Putamen (tissue), 1 donor: ENCODE results near the gene KSR2.

Experiments
- DNase-seq: peaks from one replicate; pipeline ENCODE4 v3.0.0-alpha.2; 2016; ENCODE audit warnings: low spot score

KSR2 gene

DNA sequence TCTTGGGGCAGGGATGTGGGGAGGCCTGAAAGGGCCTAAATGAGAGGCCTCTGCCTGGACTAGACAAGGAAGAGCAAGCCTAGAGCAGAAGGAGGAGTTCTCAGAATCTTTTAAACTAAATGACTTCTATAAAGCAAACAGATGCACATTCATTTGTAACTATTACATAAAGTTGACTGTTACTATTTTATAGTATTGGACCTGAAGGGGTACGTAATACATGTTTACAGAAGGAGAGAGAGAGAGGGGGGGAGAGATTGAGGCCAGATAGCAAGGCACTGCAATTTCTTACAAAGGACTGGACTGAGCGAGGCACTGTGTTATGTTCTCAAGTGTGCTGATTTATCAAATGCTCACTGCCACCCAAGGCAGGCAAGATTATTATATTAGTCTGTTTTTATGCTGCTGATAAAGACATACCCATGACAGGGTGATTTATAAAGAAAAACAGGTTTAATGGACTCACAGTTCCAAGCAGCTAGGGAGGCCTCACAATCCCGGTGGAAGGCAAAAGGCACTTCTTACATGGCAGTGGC, 391.6 kb downstream of the KSR2 start:
- DNase-seq: no peak

DNA sequence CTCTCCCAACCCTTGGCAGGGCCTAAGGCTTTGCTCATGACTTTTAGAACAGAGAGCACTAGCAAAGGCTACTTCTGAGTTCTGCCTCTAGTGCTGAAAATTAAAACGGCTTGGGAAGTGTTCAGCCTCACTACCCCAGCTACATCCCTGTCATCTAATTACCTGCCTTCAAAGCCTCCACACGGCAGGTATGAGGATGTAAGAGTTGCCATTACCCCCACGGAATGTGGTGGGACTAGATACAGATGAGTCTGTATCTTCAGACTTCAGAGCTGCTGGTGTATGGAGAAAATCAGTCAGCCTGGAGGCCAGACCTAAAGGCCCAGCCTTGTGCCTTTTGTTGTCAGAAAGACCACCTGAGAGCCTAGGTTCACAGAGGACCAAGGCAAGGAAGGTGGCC, 392.7 kb downstream of the KSR2 start:
- DNase-seq: no peak

DNA sequence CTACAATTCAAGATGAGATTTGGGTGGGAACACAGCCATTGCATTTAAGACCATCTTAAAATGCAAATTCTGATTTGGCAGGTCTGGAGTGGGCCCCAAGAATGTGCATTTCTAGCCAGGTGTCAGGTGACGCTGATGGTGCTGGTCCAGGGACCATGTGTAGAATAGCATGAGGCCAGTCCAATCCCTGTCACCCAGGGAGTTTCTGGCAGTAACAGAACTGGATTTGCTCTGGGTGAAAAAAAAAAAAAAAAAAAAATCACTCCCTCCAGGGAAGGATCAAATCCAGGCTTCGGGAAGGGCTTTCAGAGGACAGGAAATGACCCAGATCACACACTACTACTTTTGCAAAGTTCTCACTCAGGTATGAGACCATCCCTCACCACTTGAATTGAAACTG, 394.1 kb downstream of the KSR2 start:
- no peak for DNase-seq

DNA sequence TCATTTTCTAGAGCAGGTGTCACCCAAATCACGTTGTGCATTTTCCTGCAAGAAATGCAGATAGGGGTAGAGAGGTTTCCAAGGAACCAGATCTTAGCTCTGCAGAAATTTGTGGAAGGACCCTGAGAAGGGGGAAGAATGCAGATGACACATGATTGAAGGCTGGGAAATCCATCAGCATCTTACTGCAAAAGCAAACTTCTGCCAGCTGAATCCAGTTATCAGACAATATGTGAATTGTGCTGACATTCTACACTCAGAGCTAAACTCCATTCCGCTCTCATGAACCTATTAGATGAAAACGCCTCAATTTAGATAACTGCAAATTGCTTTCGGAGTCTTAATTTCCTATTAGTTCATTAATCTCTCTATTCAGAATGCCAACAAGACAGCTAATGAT, 396.0 kb downstream of the KSR2 start:
- DNase-seq: no peak

DNA sequence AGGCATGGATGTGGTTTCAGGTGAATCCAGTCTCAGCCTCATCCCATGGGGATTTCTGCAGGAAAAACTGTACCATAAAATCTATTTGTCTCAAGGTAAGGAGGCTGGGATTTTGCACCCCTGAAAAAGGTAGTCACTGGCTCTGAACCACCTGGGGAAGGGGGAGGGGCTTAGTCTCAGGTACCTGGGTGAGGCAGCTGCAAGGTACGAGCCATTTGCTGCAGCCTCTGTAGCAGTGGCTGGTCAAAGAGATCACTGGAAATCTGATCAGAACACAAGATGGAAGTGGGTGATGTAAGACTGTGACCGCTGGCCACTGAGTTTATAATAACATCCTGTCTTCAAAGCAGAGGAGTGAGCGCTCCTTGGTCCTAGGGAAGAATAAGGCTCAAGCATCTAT, 397.5 kb downstream of the KSR2 start:
- no peak for DNase-seq

DNA sequence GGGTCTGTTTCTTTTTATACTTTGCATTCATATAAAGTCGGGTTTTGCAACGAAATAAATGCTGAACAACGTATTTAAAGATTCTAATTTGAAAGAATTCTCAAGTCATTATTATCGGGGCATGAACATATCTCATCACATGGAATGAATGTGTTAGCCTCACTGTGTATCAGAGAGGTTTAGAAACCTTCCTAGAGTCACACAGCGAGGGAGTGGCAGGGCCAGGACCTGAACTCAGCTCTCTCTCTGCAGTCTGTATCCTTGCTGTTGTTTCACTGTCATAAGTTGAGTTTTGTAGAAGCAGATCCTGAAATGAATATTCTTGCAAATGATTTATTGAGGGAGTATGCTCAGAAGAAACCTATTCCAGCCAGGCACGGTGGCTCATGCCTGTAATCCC, 398.2 kb downstream of the KSR2 start:
- no peak for DNase-seq

DNA sequence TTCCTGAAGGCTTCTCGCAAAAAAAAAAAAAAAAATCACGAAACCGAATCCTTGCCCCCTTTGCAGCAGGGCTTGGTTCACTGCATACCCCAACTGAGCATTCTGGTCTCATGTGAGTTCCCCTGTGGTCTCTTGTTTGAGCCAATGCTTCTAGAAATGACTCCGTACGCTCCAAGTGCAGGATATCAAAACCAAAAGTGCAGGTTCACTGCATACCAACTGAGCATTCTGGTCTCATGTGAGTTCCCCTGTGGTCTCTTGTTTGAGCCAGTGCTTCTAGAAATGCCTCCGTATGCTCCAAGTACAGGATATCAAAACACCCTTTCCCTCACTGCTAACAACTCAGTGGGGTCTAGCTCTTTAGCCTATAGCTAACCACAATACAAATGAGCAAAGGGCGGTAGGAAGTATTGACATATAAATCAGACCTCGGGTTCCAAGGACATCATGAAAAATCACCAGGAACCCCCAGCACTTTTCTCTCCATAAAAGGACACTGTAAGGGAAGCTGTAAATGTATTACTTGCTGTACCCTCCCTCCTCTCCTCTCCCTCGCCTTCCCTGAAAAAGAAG, 401.1 kb downstream of the KSR2 start:
- DNase-seq: no peak

DNA sequence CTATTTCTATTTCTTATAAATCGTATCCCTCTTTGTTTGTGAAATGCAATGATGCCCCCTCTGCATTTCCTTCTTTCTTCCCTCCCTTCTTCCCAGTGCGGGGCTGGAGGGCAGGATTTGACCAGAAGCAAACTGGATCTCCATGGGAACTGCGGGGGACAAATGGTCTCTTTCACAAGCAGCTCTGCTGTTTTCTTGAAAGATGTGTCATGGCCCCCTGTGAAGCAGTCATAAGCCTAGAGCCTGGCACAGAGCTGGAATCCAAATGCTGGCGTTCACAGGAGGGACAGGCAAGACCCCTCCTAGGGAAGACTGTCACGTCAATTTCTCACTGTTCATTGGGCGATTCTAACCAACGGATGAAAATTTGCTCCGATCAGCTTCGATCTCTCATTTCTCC, 403.9 kb downstream of the KSR2 start:
- no peak for DNase-seq

DNA sequence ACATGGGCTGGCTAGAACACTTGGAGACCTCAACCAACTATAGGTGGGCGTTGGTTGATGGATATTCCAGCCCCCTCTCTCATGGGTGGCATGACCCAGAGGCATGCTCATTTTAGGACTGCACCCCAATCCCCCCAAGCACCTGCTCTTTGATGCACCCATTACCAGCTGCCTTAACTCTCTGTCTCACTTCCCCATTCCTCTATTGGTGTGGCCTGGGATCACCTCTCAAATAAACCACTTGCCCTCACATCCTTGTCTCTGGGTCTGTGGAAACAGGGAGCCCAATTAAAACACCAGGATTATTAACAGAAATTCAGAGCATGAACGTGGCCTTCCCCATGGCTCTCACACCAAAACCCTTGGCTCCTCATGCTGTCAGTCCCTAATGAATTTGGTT, 405.1 kb downstream of the KSR2 start:
- no peak for DNase-seq

DNA sequence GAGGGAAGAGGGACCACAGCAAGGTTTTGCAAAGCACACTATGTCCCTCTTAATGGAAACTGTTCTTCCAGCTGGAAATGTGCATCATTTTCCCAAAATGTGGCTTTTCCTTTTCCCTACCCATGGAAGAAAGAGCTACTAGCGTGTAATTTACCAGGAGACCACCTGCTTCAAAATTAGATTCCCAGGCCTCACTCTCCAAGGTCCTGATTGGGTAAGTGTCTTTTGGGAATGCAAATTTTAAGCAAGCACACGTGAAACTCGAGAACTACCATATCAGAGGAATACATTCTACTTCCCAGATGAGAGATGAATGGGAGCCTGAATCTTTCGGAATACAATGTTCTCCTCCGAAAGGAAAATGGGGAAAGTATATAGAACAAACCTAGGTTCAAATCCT, 405.8 kb downstream of the KSR2 start:
- no peak for DNase-seq

DNA sequence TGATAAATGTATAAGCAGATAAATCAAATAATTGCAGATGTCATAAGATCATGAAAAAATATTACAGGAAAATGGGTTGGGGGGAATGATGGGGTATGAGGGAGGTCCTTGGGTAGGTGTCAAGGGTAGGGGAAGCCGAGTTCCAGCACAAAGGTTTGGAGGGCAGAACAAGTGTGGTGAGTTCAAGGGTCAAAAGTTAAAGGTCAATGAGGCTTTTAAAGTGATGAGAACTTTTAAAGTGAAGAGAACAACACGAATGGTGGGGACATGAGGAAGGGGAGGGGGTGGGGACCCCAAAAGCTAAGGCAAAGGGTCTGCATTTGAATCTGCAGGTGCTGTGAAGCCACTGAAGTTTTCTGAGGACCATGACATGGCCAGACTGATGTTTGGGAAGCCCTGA, 406.8 kb downstream of the KSR2 start:
- no peak for DNase-seq

DNA sequence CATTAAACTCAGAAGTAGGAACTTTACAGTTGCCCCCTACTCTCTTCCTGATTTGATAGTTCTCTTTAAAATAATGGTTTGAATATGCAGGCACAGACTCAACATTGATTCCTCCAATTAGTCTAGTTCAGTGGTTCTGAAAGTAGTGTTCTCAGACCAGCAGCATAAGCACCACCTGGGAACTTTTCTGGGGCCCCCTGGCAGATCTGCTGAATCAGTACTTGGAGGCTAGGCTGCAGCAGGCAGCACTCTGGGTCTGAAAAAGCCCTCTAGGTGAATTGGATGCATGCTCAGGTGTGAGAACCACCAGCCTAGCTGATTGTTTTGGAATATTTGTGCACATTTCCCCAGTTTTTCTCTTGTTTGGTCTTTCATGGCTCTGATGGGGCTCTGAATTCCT, 408.8 kb downstream of the KSR2 start:
- DNase-seq: no peak

DNA sequence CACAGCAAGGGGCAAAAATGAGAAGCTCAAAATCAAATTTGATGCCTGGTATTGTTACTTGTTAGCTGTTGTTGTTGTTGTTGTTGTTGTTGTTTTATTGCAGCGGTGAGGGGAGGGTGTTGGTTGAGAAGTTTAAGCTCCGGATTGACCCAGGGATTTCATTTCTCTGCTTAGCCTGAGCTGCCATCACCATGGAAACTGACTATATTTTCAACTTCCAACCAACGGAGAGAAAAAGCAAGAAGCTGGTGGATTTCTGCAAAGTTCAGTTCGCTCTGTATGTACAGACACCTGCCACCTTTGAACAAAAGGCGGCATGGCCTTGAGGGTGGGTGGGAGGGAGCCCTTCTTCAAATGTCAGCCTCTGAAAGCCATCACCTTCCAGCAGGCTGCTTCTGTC, 412.9 kb downstream of the KSR2 start:
- DNase-seq: no peak

DNA sequence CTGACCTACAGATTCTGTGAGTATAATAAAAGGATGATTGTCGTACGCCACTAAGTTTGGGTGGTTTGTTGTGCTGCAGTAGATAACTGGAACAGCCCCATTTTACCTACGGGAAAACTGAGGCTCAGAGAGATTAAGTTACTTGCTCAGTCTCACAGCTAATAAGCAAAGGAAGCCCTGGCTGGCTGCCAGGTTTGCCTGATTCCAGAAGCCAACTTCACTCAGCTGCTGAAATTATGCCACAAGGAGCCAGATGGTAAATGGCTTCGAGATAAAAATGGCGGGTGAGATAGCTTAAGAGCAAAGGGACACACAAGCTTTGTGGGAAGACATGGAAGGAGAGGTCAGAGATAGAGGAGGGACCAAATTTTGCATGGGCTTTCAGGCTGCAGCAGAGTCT, 415.8 kb downstream of the KSR2 start:
- no peak for DNase-seq

DNA sequence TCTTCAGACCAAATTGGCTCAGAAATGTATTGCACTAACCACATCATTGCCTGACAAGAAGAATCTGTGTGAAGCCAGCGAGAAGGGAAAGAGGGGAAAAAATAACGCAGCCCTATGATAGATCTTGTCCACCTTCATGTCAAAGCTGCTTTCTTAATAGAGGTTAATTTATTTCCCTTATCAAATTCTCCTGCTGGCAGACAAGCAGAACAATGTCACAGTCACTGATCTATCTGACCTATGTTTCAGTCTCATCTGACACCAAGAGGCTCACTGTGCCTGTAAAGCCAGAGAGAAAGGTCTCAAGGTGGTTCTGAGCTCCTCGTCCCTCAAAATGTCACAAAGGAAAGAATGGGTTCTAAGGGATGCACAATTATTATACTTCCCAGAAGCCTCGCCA, 417.1 kb downstream of the KSR2 start:
- no peak for DNase-seq

DNA sequence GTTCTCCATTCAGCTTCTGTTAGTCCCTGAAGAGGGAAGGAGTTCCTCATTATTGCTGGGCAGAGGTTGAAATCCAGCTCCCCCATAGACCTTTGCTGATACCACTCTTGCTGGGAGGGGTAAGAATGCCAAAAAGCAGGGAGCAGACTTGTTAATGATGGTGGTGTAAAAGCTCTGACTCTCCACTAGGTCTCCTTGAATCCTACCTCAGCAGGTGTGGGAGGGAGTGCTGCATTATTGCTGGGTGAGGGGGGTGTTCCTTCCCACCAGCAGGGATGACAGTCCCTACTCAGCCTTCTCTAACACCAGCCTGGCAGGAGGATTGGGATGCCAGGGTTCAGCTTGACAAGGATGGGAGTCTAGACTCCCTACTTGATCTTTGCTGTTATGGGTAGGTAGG, 421.6 kb downstream of the KSR2 start:
- DNase-seq: no peak

DNA sequence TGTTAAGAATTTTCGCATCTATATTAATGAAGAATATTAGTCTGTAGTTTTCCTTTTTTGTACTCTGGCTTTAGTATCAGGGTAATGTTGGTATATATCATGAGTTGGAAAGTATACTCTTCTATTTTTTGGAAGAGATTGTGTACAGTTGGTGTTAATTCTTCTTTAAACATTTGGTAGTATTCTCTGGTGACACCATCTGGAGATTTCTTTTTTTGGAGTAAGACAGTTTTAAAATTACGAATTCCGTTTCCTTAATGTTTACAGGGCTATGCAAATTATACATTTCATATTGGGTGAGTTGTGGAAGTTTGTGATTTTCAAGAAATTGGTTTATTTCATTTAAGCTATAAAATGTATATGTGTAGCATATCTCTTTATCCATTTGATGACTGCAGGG, 423.6 kb downstream of the KSR2 start:
- DNase-seq: no peak

DNA sequence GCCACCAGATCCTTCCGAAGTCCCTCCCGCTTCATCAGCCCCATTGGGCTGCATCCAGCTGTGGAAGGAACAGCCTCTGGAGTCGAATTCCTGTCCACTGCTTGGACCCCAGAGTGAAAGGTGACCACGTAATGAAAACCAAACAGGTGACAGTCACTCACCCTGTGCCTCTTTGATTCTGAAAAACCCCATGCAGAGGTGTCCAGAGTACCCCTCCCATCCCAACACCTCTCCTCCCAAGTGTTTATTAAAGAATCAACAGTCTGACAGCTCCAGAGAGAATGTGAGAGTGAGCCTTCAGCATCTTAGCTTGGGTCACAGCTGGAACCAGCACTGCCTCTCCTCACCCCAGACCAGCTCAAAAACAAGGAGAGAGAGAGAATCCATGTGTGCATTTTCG, 428.8 kb downstream of the KSR2 start:
- no peak for DNase-seq

DNA sequence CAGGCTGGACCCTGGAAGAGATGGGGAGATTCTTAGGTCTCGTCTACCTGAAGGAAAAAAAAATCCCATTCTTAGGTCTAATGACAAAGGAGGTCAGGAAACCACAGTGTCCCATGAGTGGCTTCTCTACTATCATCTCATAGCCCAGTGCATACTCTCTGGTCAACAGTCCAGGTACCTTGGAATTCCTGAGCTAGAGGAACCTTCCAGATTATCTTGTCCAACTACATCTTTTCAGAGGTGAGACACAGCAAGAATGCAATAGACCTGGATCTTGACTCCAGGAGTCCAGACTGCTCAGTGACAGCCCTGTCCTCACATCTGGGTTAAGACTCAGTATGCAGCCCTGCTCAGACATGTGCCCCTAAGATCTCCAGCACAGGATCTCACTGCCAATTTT, 429.9 kb downstream of the KSR2 start:
- no peak for DNase-seq

DNA sequence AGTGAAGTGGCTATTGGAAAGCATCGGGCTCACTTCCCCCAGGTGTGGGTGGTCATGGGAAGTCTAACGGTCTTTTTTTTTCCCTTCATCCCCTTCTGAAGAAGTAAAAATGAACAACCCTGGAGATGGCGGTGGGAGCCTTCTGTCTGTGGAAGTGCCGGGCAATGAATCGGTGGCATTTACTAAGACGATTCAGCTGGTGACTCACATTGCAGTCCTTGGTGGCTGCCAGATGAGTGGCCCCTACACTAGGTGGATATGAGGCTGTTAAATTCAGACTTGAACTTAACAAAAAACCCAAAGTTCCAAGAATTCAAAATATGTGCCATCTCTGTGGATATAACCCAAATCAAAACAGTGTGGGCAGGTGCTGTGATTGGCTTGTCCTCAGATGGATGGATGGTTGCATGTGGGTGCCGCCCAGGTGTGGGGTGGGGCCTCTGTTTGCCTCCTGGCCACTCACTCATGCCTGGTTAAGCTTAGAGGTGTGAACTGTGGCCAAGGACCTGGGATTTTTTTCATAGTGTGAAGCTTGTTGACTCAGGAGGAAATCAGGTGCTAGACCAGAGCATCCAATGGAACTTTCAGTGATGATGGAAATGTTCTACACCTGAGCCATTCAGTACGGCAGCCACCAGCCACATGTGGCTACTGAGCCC, 430.6 kb downstream of the KSR2 start:
- DNase-seq: no peak

DNA sequence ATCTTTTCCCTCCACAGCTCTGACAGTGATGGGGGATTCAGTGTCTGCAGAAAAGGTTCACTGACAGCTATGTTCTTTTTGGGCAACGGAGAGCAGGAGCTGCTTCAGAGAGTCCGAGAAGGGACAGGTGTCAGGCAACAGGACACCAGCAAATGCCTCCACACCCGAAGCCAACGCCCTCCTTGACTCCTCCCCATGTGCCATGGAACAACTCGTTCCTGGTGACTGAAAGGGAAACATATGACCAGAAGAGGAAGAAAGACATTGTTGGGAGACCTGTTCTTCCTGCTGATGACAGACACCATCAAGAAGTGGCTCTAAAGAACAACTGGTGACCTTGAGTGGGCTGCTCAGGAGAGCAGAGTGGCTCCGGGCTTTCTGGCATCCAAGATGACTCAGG, 435.1 kb downstream of the KSR2 start:
- no peak for DNase-seq

DNA sequence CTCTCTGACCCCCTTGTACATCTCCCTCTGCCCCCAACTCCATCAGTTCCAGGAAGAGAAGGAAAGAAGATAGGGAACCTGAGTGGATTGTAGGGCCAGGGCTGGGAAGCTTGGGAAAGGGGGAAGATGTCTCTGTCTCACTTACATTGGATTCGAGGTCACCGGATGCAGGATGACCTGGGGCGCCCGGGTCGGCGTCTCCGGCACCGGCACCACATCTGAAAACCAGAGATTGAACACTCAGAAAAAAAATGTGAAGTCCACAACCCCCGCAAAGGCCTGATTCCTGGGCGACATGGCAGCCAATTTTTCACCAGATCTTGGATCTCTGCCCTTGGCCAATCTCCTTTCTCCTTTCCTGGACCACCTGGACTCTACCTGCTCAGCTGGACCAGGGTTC, 438.0 kb downstream of the KSR2 start:
- DNase-seq: no peak

DNA sequence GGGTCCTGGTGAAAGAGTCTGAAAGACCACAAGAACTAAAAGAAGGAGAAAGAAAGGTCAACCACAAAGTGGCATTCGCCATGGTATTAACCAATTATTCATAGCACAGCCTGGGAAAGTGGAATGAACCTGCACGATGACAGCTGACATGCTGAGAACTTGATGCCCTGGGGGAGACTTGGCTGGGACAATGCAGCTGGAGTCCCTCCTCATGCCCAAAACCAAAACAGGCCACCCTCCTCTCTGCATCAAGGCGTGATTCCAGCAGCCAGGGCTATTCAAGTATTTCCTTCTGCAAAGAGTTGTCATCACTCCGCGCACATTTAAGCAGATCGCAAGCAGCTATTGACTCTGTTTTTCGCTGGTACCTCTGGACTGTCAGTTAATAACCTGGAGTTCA, 440.3 kb downstream of the KSR2 start:
- no peak for DNase-seq

DNA sequence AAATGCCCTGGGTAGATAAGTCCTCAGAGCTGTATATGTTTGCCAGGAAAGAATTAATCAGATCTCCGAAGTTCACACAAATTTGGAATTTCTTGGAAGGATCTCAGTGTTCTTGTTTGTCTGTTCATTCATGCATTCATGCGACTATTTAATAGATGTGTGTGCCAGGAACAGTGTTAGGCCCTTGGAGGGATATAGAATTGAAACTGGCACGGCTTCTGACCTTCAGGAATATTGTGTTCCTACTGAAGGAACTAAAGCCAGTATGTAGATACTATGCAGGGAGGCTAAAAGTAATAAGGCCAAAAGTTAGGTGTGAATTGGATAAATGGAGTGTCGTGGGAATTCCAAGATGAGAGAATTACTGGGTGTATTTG, 441.3 kb downstream of the KSR2 start:
- DNase-seq: no peak
